ENCODE measurements around the gene BRIP1. TPM values are rescaled to one million over a fixed set of nuclear protein-coding genes. Genes with fewer than 3 reads are reported as not detected.

The BRIP1 gene
- total RNA-seq, 1 experiment from 2014 or later: 20.2 TPM

- no peak overlapping the region for H3T11ph ChIP-seq (ENCODE audit: low read length)
- no peak overlapping the region for H4K91ac ChIP-seq (ENCODE audit: insufficient read length, low read depth, low read length)
- Mint-ChIP-seq H3K27ac (no peak overlapping the region), H3K4me1 (no peaks in the 10 kb centered on the region), H3K36me3 (ENCODE audit: insufficient read depth in 1 of 3, low read depth in 3 of 3) (peaks cover 0 to 42% (median 30%) of the 10 kb centered on the region in 3 experiments; a peak in 5 of 7 replicates), H3K9me3 (no peaks in the 10 kb centered on the region), H3K4me3 (no peak overlapping the region), H3K27me3 (ENCODE audit: low read depth) (no peaks in the 10 kb centered on the region)
- TF ChIP-seq CTCF (conservative IDR thresholded peaks at IDR 0.05): no peak
- no peak overlapping the region for H3K9ac ChIP-seq (ENCODE audit: extremely low read depth, insufficient read length, low read length)
- no peak overlapping the region for H2BK20ac ChIP-seq (ENCODE audit: low read depth, low read length, poor library complexity, severe bottlenecking)
- H4K5ac ChIP-seq (ENCODE audit: insufficient read length, low read depth, low read length): no peak overlapping the region
- H3K4me2 ChIP-seq (ENCODE audit: insufficient read depth, insufficient read length, low read length): no peak overlapping the region
- no peaks in the 10 kb centered on the region for H3K23me2 ChIP-seq (ENCODE audit: insufficient read length, low read depth, low read length, poor library complexity, severe bottlenecking)
- H3K27me3 ChIP-seq (ENCODE audit: insufficient read depth, low read length): no peaks in the 10 kb centered on the region
- H2BK15ac ChIP-seq (ENCODE audit: low read depth, low read length): no peak overlapping the region
- H2AFZ ChIP-seq (ENCODE audit: low read length): no peak overlapping the region
- H3K56ac ChIP-seq (ENCODE audit: insufficient read length, low read depth, low read length): no peak overlapping the region
- H2BK5ac ChIP-seq (ENCODE audit: insufficient read length, low read length): no peak overlapping the region
- no peaks in the 10 kb centered on the region for H3K79me1 ChIP-seq (ENCODE audit: insufficient read depth, low read depth, low read length, poor library complexity, severe bottlenecking)
- no peak overlapping the region for H3K4ac ChIP-seq (ENCODE audit: low read depth, low read length)
- H3K18ac ChIP-seq (ENCODE audit: insufficient read length, low read depth, low read length): no peak overlapping the region
- H4K8ac ChIP-seq (replicated peaks; ENCODE audit: insufficient read length, low read depth, low read length): no peak overlapping the region
- H3K4me1 ChIP-seq (ENCODE audit: insufficient read depth, low read length): no peaks in the 10 kb centered on the region
- H3K14ac ChIP-seq (ENCODE audit: insufficient read depth, low read length): no peak overlapping the region
- H3K23ac ChIP-seq (ENCODE audit: insufficient read length, low read depth, low read length): no peak overlapping the region
- no peak for DNase-seq
- H2AK5ac ChIP-seq (ENCODE audit: insufficient read length, low read length): no peak overlapping the region
- no peak overlapping the region for H2BK120ac ChIP-seq (ENCODE audit: low read depth, low read length, poor library complexity, severe bottlenecking)
- no peak overlapping the region for H2BK12ac ChIP-seq (ENCODE audit: insufficient read length, low read depth, low read length)
- no CpG with 5 or more reads among the region's 3 CpGs for WGBS (ENCODE audit: extremely low coverage, insufficient read length, low lambda C conversion rate)
- no peaks in the 10 kb centered on the region for H4K20me1 ChIP-seq (ENCODE audit: control insufficient read depth, insufficient read depth, insufficient read length)
- H3K79me2 ChIP-seq (ENCODE audit: insufficient read depth, low read length): no peaks in the 10 kb centered on the region
- H3K9me3 ChIP-seq (ENCODE audit: control insufficient read depth, low read depth, low read length): no peaks in the 10 kb centered on the region
- H3K27ac ChIP-seq (ENCODE audit: insufficient read length, low read depth, low read length): no peak overlapping the region
Observed at GRCh38 chr17:61875804-61876203, 12.5 kb upstream of the BRIP1 start.
